IMR-90 (cell line): Measurements from ENCODE around the gene GABBR2.

ENCODE experiments used
- BHLHE40 ChIP-seq: fragments of 150-350 bp; IDR thresholded peaks from 2 replicates; pipeline ENCODE4 v1.6.1; 2016; ENCODE audit warnings: mild to moderate bottlenecking, low read depth, low read length
- CEBPB ChIP-seq: IDR thresholded peaks from 2 replicates; pipeline ENCODE4 v1.6.1; 2012; ENCODE audit warnings: low read depth, low read length, improper control_type of control experiment
- CHD1 ChIP-seq: IDR thresholded peaks from 2 replicates; pipeline ENCODE4 v1.6.1; 2012; ENCODE audit warnings: low read depth, low read length, improper control_type of control experiment
- MAZ ChIP-seq: IDR thresholded peaks from 2 replicates; pipeline ENCODE4 v1.6.1; 2012; ENCODE audit warnings: low read depth, mild to moderate bottlenecking, low read length, improper control_type of control experiment, moderate library complexity, borderline replicate concordance
- MXI1 ChIP-seq: IDR thresholded peaks from 2 replicates; pipeline ENCODE4 v1.6.1; 2012; ENCODE audit warnings: low read depth, mild to moderate bottlenecking, low read length, moderate library complexity, borderline replicate concordance
- NFE2L2 ChIP-seq: fragments of 150-350 bp; IDR thresholded peaks from 2 replicates; pipeline ENCODE4 v1.6.1; 2016; ENCODE audit warnings: low read depth, mild to moderate bottlenecking, low read length
- POLR2A ChIP-seq: IDR thresholded peaks from 2 replicates; pipeline ENCODE4 v1.6.1; 2012; ENCODE audit warnings: mild to moderate bottlenecking, low read depth, low read length
- RFX5 ChIP-seq: IDR thresholded peaks from 2 replicates; pipeline ENCODE4 v1.8.0; 2012; ENCODE audit warnings: low read depth, mild to moderate bottlenecking, low read length, moderate library complexity
- SMC3 ChIP-seq: fragments of 150-350 bp; IDR thresholded peaks from 2 replicates; pipeline ENCODE4 v1.6.1; 2016; ENCODE audit warnings: low read depth, mild to moderate bottlenecking, antibody characterized with exemption, low read length, moderate library complexity
- USF2 ChIP-seq: fragments of 150-350 bp; IDR thresholded peaks from 2 replicates; pipeline ENCODE4 v1.6.1; 2017; ENCODE audit warnings: mild to moderate bottlenecking, antibody characterized with exemption, low read length, low read depth
- TF ChIP-seq, protein P1 (sequence below): conservative IDR thresholded peaks from 2 replicates; pipeline ENCODE4 v1.5.1; 2012; ENCODE audit warnings: mild to moderate bottlenecking, low read depth, low read length, improper control_type of control experiment

- TF ChIP-seq, protein P1, sequence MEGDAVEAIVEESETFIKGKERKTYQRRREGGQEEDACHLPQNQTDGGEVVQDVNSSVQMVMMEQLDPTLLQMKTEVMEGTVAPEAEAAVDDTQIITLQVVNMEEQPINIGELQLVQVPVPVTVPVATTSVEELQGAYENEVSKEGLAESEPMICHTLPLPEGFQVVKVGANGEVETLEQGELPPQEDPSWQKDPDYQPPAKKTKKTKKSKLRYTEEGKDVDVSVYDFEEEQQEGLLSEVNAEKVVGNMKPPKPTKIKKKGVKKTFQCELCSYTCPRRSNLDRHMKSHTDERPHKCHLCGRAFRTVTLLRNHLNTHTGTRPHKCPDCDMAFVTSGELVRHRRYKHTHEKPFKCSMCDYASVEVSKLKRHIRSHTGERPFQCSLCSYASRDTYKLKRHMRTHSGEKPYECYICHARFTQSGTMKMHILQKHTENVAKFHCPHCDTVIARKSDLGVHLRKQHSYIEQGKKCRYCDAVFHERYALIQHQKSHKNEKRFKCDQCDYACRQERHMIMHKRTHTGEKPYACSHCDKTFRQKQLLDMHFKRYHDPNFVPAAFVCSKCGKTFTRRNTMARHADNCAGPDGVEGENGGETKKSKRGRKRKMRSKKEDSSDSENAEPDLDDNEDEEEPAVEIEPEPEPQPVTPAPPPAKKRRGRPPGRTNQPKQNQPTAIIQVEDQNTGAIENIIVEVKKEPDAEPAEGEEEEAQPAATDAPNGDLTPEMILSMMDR: no peak
- no peak for TF ChIP-seq SMC3
- no peak for TF ChIP-seq CEBPB
- no peak for TF ChIP-seq MXI1
- no peak for TF ChIP-seq BHLHE40
- TF ChIP-seq MAZ: no peak
- TF ChIP-seq POLR2A: no peak
- no peak for TF ChIP-seq NFE2L2
- TF ChIP-seq USF2: no peak
- TF ChIP-seq CHD1: no peak
- no peak for TF ChIP-seq RFX5
These were observed 340.8 kb downstream of the GABBR2 start for GRCh38 chr9:98367923-98368322.
